Neural cell (in vitro differentiated cells): ENCODE data around the gene ASPA. TPM values are rescaled to one million over a fixed set of nuclear protein-coding genes. Genes with fewer than 3 reads are reported as not detected.

Source experiments
- H2AFZ ChIP-seq: fragments of 200-600, 300-800 bp; sonication (generic), shearing (Covaris generic); 2 replicates; pipeline ENCODE4 v1.6.0; 2014; ENCODE audit warnings: low read depth, mild to moderate bottlenecking, antibody characterized with exemption, low read length, moderate library complexity
- H3F3A ChIP-seq: fragments of 200-600 bp; shearing (Covaris generic); 2 replicates; pipeline ENCODE4 v1.6.1; 2016; ENCODE audit warnings: mild to moderate bottlenecking, moderate library complexity, mixed read lengths, antibody characterized with exemption, low read length; ENCODE audit not compliant: insufficient read depth, poor library complexity, severe bottlenecking
- H3K27ac ChIP-seq: fragments of 200-600, 300-800 bp; sonication (generic), shearing (Covaris generic); 2 replicates; pipeline ENCODE4 v1.5.1; 2014; ENCODE audit warnings: mild to moderate bottlenecking, low read length, moderate library complexity
- H3K27me3 ChIP-seq: fragments of 300-800, 200-600 bp; sonication (generic), shearing (Covaris generic); 2 replicates; pipeline ENCODE4 v1.6.0; 2014; ENCODE audit warnings: mild to moderate bottlenecking, low read depth, low read length, moderate library complexity; ENCODE audit not compliant: insufficient read depth
- H3K36me3 ChIP-seq: fragments of 300-800, 200-600 bp; sonication (generic), shearing (Covaris generic); 2 replicates; pipeline ENCODE4 v1.5.1; 2014; ENCODE audit warnings: mild to moderate bottlenecking, antibody characterized with exemption, low read length, moderate library complexity; ENCODE audit not compliant: insufficient read depth
- H3K4me2 ChIP-seq: fragments of 300-800, 200-600 bp; sonication (generic), shearing (Covaris generic); 2 replicates; pipeline ENCODE4 v1.6.0; 2014; ENCODE audit warnings: mild to moderate bottlenecking, low read length
- H3K4me3 ChIP-seq: fragments of 300-800, 200-600 bp; sonication (generic), shearing (Covaris generic); 2 replicates; pipeline ENCODE4 v1.5.1; 2014; ENCODE audit warnings: mild to moderate bottlenecking, low read length, moderate library complexity
- H3K79me2 ChIP-seq: fragments of 200-600 bp; shearing (Covaris generic); replicated peaks from 2 replicates; pipeline ENCODE4 v1.6.0; 2014; ENCODE audit warnings: mild to moderate bottlenecking, low read length, moderate library complexity; ENCODE audit not compliant: insufficient read depth
- H3K9ac ChIP-seq: fragments of 300-800, 200-600 bp; sonication (generic), shearing (Covaris generic); 2 replicates; pipeline ENCODE4 v1.6.1; 2016; ENCODE audit warnings: mild to moderate bottlenecking, low read length, mixed read lengths
- H3K9me2 ChIP-seq: fragments of 200-600 bp; shearing (Covaris generic); 2 replicates; pipeline ENCODE4 v1.6.1; 2016; ENCODE audit warnings: mild to moderate bottlenecking, low read length, mixed read lengths; ENCODE audit not compliant: insufficient read depth
- H3K9me3 ChIP-seq: fragments of 200-600, 300-800 bp; sonication (generic), shearing (Covaris generic); 2 replicates; pipeline ENCODE4 v1.6.1; 2016; ENCODE audit warnings: mild to moderate bottlenecking, mixed run types, low read length, moderate library complexity, mixed read lengths
- H4K20me1 ChIP-seq: fragments of 200-600 bp; shearing (Covaris generic); 2 replicates; pipeline ENCODE4 v1.6.1; 2016; ENCODE audit warnings: mild to moderate bottlenecking, mixed run types; ENCODE audit not compliant: insufficient read depth
- CTCF ChIP-seq: fragments of 450-650 bp; IDR thresholded peaks from 2 replicates; pipeline ENCODE4 v1.5.1; 2014; ENCODE audit warnings: antibody characterized with exemption, mild to moderate bottlenecking, moderate library complexity; ENCODE audit not compliant: poor library complexity, severe bottlenecking
- EP300 ChIP-seq: fragments of 450-650 bp; conservative IDR thresholded peaks from 2 replicates; pipeline ENCODE4 v1.6.1; 2014; ENCODE audit warnings: antibody characterized with exemption, mild to moderate bottlenecking, moderate library complexity; ENCODE audit not compliant: poor library complexity, severe bottlenecking
- EZH2 ChIP-seq: fragments of 200-600, 300-800 bp; shearing (Covaris generic), sonication (generic); IDR thresholded peaks from 2 replicates; pipeline ENCODE4 v1.6.1; 2014; ENCODE audit warnings: antibody characterized with exemption, low read length, borderline replicate concordance, mild to moderate bottlenecking; ENCODE audit not compliant: insufficient read depth, poor library complexity, severe bottlenecking
- MXI1 ChIP-seq: fragments of 450-650 bp; conservative IDR thresholded peaks from 2 replicates; pipeline ENCODE4 v1.6.1; 2014; ENCODE audit warnings: antibody characterized with exemption, mild to moderate bottlenecking; ENCODE audit not compliant: poor library complexity, severe bottlenecking
- POLR2AphosphoS5 ChIP-seq: IDR thresholded peaks from 2 replicates; pipeline ENCODE4 v1.6.1; 2012
- RAD21 ChIP-seq: fragments of 450-650 bp; conservative IDR thresholded peaks from 2 replicates; pipeline ENCODE4 v1.6.1; 2014; ENCODE audit warnings: antibody characterized with exemption, mild to moderate bottlenecking, moderate library complexity
- REST ChIP-seq: IDR thresholded peaks from 2 replicates; pipeline ENCODE4 v1.6.1; 2012; ENCODE audit warnings: borderline replicate concordance
- SMC3 ChIP-seq: fragments of 450-650 bp; conservative IDR thresholded peaks from 2 replicates; pipeline ENCODE4 v1.6.1; 2014; ENCODE audit warnings: antibody characterized with exemption, mild to moderate bottlenecking, moderate library complexity; ENCODE audit not compliant: poor library complexity
- TAF1 ChIP-seq: IDR thresholded peaks from 2 replicates; pipeline ENCODE4 v1.6.1; 2012; ENCODE audit warnings: low read depth
- polyA plus RNA-seq: library from polyadenylated mRNA; depleted of rRNA; stranded (reverse); fragments of >200 nt; gene quantifications from 2 replicates; pipeline ENCODE4 v1.2.3, GENCODE V29; 2014

ASPA gene
- polyA plus RNA-seq, 1 donor from 2014 or later, result 0.24 TPM

- no peak overlapping the region for H3K27ac ChIP-seq
- no peak overlapping the region for H2AFZ ChIP-seq
- no peaks in the 10 kb centered on the region for H3F3A ChIP-seq
- H3K9me3 ChIP-seq, result no peaks in the 10 kb centered on the region
- H3K9ac ChIP-seq, result no peak overlapping the region
- H3K9me2 ChIP-seq, result no peaks in the 10 kb centered on the region
- H3K36me3 ChIP-seq, result no peaks in the 10 kb centered on the region
- no peaks in the 10 kb centered on the region for H3K27me3 ChIP-seq
- TF ChIP-seq TAF1 (no peak), EZH2 (no peak), REST (no peak), CTCF (no peak), RAD21 (no peak), POLR2AphosphoS5 (no peak), MXI1 (no peak), SMC3 (no peak), EP300 (no peak)
- H3K4me2 ChIP-seq, result no peak overlapping the region
- H4K20me1 ChIP-seq, result no peaks in the 10 kb centered on the region
- H3K4me3 ChIP-seq, result no peak overlapping the region
- H3K79me2 ChIP-seq, result no peaks in the 10 kb centered on the region
These were observed 50.7 kb downstream of the ASPA start for GRCh38 chr17:3526491-3526890.

GRCh38 chr17:3526971-3527370 lies 51.2 kb downstream of the ASPA start:
- Histone ChIP-seq H3K27me3 (no peaks in the 10 kb centered on the region), H3K9me3 (no peaks in the 10 kb centered on the region), H3K27ac (no peak overlapping the region), H3F3A (no peaks in the 10 kb centered on the region), H3K4me3 (no peak overlapping the region), H3K79me2 (no peaks in the 10 kb centered on the region), H4K20me1 (no peaks in the 10 kb centered on the region), H3K9ac (no peak overlapping the region), H3K36me3 (no peaks in the 10 kb centered on the region), H2AFZ (no peak overlapping the region), H3K9me2 (no peaks in the 10 kb centered on the region), H3K4me2 (no peak overlapping the region)
- TF ChIP-seq EP300 (no peak), CTCF (no peak), MXI1 (no peak), SMC3 (no peak), RAD21 (no peak), TAF1 (no peak), REST (no peak), EZH2 (no peak), POLR2AphosphoS5 (no peak)
